AG04449 (cell line): Measurements from ENCODE around the gene MDK.

Experiments used
- CTCF ChIA-PET: fragments of 350-600 bp; formaldehyde crosslinking; extraction: SDS; loops from one replicate; lab custom pipeline; 2021; ENCODE audit warnings: antibody characterized with exemption; lab: Yijun Ruan, JAX
- POLR2A ChIA-PET: fragments of 400-600, 350-600 bp; formaldehyde crosslinking; extraction: SDS; loops from one replicate; lab custom pipeline; 2020; ENCODE audit warnings: antibody characterized with exemption, inconsistent platforms; lab: Yijun Ruan, JAX
- DNase-seq: peaks from one replicate; pipeline ENCODE4 v3.0.0-alpha.2; 2010; ENCODE audit warnings: low read depth, low spot score
- H3K4me3 ChIP-seq: 2 replicates; pipeline ENCODE4 v1.5.1; 2011; ENCODE audit warnings: low read depth, mild to moderate bottlenecking, control low read depth, low read length
- TF ChIP-seq, protein P1 (sequence below): IDR thresholded peaks from one replicate; pipeline ENCODE4 v1.5.1; 2011; ENCODE audit warnings: mild to moderate bottlenecking, moderate library complexity, low read length, control low read depth, inconsistent platforms; ENCODE audit not compliant: insufficient read depth; ENCODE audit errors: missing control alignments

The MDK gene

DNA sequence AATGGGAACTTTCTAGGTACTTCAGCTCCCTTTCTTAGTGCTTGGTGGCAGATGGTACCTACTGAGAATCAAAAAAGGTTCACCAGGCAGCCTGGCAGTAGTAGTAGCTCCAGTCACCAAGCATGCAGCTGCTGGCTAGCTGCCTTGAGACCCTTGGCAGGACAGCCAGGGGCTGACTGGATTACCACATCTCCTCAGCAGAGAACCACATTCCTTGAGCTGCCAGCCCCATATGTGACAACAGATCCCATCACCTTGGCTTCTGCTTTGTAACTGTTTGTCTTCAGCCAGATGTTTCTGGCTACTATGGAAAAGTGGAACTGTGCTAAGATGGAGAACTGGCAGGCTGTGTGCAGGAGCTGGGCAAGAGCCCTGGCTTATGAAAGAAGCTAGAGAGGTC lies 49.7 kb downstream of the MDK start:
- CTCF ChIA-PET, result interaction anchor here (1.5 to 3.1 kb wide), 3 partner anchors 9 to 100 kb away, joined by 3 to 9 read pairs (median 3); no protein-coding TSS in a partner anchor
- DNase-seq, result no peak
- TF ChIP-seq, protein P1, sequence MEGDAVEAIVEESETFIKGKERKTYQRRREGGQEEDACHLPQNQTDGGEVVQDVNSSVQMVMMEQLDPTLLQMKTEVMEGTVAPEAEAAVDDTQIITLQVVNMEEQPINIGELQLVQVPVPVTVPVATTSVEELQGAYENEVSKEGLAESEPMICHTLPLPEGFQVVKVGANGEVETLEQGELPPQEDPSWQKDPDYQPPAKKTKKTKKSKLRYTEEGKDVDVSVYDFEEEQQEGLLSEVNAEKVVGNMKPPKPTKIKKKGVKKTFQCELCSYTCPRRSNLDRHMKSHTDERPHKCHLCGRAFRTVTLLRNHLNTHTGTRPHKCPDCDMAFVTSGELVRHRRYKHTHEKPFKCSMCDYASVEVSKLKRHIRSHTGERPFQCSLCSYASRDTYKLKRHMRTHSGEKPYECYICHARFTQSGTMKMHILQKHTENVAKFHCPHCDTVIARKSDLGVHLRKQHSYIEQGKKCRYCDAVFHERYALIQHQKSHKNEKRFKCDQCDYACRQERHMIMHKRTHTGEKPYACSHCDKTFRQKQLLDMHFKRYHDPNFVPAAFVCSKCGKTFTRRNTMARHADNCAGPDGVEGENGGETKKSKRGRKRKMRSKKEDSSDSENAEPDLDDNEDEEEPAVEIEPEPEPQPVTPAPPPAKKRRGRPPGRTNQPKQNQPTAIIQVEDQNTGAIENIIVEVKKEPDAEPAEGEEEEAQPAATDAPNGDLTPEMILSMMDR, result no peak
- H3K4me3 ChIP-seq, result no peak overlapping the region
- POLR2A ChIA-PET, result no interaction called here
